ENCODE data around the gene MAMDC4.
"Not testable (repeated sequence)": the region's sequence is repeated elsewhere in the genome, so short reads cannot be mapped to it uniquely, and the experiment has no call there.

The MAMDC4 gene

DNA sequence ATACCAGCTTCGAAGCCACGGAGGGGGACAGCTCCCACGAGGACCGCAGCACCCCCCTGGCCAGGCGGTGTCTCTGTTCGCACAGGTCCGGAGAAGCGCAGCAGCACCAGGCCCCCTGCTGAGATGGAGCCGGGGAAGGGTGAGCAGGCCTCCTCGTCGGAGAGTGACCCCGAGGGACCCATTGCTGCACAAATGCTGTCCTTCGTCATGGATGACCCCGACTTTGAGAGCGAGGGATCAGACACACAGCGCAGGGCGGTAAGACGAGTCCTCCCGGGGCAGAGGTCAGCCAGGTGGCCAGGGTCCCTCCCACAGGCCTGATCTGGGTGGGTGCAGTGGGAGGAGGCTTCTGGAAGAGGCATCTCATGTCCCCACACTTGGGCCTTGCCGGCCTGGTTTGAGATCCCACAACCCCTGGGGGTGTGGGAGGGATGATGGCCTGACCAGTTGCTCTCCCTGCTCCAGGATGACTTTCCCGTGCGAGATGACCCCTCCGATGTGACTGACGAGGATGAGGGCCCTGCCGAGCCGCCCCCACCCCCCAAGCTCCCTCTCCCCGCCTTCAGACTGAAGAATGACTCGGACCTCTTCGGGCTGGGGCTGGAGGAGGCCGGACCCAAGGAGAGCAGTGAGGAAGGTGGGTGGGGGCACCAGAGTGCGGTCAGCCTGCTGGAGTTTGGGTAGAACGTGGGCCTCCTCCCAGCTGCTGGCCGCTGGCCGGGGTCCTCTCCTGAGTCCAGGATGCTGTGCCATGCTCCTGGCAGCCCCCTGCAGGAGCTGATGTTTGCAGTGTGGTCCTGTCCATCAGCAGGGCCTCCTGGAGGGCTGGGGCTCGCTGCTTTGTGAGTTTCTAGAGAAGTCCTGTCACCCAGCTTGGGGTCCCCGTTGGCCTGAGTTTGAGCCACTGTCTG lies 12.7 kb upstream of the MAMDC4 start:
- DNase-seq (ENCODE audit: low read depth): no peak

DNA sequence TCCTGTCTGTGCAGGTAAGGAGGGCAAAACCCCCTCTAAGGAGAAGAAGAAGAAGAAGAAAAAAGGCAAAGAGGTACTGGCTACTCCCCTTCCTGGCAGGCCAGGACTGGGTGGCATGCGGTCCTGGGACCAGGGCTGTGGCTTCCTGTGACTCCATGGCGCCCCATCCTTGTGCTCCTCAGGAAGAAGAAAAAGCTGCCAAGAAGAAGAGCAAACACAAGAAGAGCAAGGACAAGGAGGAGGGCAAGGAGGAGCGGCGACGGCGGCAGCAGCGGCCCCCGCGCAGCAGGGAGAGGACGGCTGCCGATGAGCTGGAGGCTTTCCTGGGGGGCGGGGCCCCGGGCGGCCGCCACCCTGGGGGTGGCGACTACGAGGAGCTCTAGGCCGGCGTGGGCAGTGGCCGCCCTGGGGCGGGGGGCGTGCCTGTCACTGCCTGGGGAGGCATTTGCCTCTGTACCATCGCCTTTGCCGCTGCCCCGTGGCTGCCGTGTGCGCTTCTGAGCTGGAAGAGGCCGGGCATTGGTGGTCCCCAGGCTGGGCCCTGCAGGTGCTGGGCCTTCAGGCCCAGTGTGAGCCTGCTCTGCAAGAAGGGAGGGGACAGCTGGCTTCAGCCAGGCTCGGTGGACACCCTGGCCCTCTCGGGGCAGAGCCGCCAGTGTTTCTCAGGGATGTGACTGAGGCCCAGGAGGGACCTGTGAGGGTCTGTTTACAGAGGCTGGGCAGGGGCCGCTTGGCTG lies 11.8 kb upstream of the MAMDC4 start:
- DNase-seq (ENCODE audit: low read depth): no peak

DNA sequence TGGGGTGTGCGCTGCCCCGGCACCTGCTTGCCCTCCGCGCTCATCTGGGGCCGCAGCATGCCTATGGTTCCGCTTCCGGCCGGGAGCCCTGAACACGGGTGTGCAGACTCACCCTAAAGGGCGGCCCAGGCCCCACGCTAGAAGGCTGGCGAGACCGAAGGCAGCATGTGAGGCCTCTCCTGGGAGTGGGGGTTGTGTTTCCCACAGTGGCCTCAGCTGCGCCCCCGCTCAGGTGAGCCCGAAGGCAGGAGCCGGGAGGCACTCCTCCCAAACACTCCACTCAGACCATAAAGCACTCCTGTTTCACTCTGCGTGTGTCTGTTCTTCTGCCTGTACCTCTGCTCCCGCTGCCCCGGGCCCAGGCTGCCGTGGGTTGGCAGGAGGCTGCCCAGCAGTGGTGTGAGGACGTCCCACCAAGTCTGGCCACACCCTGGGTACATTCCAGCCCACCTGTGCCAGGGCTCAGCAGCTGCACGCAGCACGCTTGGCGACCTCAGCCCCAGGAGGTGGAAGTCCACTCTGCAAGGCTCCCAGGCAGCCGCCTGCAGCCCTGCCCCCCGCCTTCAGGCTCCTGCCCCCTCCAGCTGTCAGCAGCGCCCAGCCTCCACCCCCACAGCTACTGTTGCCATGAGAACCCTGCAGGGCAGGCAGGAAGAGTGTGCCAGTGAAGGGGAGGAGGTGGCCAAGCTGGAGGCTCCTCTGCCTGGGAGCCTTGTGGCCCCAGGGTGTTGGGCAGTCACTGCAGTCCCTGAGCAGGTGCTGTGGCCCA lies 11.1 kb upstream of the MAMDC4 start:
- DNase-seq (ENCODE audit: low read depth): no peak

DNA sequence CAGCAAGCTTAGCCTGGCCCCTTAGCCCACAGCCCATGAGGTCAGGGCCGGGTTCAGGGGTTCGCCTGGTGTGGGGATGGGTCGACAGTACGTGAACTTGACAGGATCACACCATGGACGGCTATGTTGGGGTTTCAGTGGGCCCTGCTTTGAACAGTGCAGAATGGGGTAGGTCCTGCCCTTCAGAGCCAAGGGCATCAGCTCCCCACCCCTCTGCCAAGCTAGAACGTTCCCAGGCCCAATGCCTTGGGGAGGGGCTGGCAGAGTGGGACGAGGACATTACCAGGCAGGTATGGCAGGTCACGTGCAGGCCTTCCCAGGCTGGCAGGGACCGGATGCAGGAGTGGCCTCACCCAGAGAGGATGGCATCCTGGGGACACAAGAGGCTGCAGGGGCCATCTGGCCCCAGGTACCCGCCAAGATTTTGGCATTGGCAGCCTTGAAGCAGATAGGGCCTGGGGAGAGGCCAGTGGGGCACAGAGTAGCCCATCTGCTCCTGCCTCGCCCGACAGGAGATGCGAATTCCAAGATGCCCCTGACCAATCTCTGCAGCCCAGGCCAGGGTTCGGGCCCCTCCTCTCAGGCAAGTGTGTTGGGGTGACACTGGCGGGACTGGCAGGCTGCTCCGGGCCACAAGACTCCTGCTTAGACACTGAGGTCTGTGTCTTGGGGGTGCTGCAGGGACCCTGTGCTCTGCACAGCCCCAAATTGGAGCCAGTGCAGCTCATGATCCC lies 10.3 kb upstream of the MAMDC4 start:
- not testable (repeated sequence) for DNase-seq (ENCODE audit: low read depth)

DNA sequence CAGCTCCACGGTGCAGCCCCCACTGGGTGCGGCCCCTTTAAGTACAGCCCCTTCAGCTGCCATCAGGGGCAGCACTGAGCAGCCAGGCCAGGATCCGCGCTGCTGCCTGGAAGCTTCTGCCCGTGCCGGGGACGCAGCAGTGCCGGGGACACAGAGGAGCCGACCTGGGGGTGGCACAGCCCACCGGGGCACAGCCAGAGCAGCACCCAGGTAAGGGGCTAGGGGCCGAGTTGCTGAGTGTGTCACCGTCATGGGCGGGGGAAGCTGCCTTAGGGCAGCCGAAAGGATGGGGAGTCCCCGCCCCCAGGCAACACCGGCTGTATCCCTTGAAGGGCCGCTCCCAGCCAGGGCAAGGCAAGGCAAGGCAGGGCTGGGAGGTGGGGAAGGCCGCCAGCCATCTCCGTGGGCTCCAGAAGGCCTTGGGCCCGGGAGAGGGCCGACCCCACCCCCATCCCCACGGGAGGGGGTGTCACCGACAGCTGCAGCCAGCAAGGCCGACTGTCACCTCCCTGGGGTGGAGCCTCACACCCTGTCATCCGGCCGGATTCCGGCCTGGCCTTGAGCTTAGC lies 9.7 kb upstream of the MAMDC4 start, which contains the start of gene AJM1:
Gene AJM1, plus strand, starts transcription at position 99 of the 569 bp plus-strand sequence. CDS start 1,937 bp downstream, outside the sequence.
- DNase-seq (ENCODE audit: low read depth): peak; percentile 59

DNA sequence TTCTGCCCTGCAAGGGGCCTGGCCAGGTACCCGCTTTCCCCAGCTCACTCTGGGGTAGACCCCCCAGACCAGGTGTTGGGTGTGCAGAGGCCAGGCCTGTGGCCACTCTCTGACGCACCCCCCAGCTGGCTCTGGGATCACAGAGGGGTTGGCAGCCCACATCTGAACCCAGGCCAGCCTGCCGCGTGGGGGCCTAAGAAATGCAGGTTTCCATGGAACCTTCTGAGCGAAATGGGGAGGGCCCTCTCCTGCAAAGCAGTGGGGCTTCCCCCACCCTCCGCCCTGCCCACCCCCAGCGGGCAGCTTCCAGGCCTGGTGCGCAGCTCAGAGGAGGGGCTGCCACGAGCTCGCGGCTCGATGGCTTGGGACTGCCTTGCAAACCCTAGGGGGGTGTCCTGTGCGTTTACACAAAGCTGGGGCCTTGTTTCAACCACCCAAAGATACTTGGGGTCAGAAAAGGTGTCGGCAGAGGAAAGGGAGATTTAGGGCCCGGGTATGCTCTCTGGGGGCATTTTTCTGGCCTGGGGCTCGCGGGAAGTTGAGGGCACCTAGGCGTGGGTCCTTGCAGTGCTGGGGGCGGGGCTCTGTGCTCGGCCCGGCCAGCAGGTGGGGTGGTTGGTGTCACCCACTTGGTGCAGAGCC lies 8.9 kb upstream of the MAMDC4 start:
- DNase-seq (ENCODE audit: low read depth): not testable (repeated sequence)

DNA sequence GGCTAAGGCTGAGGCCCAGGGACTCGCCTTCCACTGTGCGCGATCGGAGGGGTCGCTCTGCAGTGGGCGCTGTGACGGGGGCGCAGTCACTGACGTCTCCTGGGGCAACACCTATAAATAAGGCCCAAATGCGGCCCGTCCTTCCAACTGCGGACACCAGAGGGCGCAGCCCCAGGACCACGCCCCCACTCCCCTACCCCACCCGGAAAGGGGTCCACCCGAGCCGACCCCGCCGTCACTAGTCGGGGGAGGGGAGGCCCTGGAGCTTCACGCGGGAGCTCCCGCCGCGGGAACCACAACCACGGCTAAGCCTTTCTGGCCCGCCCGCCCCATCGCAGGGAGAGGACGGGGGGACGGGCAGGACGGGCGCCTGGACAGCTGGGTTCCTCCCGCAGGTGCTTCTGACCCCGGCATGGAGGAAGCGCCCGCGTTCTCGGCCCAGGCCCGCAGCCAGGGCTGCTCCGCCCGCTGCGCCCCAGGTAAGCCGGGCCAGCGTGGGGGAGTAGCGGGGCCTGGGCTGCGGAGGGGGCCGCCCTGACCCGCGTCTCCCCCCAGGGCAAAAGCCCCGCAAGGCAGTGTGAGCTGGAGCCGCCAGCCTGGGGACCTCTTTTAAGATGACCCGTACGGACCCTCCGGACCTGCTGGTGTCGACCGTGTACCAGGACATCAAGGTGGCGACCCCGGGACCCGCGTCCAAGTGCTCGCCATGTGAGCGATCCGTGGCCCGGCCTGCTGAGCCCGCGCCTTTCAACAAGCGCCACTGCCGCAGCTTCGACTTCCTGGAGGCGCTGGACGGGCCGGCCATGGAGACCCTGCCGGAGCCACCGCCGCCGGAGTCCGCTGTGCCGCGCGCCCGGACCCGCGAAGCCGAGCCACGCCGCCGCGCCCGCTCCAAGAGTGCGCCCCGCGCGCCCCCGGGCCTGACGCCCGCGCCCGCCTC lies 8.1 kb upstream of the MAMDC4 start:
- DNase-seq (ENCODE audit: low read depth): peak; percentile 43

DNA sequence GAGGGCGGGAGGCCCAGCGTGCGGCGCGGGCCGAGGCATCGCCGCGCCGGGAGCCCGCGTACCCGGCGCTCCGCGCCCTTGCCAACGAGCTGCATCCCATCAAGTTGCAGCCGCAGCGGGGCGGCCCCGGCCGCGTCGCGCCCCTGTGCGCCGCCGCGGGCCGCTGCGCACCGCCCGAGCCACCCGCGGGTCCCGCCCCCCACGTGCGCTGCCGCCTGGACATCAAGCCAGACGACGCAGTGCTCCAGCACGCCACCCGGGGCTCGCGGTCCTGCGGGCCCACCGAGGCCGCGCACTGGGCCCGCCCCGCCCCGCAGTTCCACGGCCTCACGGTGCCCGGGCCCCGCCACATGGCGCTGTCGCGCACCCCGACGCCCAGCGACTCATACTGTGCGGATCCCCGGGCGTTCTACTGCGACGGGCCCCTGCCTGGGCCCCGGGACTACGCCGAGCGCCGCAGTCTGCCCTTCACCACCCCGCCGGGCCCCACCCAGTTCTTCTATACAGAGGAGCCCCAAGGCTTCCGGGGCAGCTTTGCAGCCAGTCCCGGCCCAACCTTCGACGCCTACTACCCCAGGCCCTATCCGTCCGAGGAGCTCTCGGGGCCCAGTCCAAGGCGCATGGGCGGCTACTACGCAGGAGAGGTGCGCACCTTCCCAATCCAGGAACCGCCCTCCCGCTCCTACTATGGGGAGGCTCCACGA lies 7.2 kb upstream of the MAMDC4 start:
- no peak for DNase-seq (ENCODE audit: low read depth)

DNA sequence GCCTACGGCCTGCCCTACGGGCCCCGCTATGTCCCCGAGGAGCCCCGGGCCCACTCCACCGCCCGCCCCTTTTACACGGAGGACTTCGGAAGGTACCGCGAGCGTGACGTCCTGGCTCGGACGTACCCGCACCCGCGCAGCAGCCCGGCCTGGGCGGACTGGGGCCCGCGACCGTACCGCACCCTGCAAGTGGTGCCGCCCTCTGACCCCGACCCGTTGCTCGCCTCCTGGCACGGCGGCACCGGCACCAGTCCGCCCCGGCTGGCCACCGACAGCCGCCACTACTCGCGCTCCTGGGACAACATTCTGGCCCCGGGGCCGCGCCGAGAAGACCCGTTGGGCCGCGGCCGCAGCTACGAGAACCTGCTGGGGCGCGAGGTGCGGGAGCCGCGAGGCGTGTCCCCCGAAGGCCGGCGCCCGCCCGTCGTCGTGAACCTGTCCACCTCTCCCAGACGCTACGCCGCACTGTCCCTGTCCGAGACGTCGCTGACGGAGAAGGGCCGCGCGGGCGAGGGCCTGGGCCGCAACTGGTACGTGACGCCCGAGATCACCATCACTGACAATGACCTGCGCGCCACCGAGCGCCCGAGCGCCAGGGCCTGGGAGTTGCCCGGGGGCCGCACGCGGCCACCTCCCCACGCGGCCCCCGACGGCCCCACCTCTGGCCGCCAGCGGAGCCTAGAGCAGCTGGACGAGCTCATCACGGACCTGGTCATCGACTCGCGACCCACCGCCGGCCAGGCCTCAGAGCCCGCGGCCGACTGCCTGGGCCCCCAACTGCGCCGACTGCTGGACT lies 6.5 kb upstream of the MAMDC4 start:
- DNase-seq (ENCODE audit: low read depth): no peak

DNA sequence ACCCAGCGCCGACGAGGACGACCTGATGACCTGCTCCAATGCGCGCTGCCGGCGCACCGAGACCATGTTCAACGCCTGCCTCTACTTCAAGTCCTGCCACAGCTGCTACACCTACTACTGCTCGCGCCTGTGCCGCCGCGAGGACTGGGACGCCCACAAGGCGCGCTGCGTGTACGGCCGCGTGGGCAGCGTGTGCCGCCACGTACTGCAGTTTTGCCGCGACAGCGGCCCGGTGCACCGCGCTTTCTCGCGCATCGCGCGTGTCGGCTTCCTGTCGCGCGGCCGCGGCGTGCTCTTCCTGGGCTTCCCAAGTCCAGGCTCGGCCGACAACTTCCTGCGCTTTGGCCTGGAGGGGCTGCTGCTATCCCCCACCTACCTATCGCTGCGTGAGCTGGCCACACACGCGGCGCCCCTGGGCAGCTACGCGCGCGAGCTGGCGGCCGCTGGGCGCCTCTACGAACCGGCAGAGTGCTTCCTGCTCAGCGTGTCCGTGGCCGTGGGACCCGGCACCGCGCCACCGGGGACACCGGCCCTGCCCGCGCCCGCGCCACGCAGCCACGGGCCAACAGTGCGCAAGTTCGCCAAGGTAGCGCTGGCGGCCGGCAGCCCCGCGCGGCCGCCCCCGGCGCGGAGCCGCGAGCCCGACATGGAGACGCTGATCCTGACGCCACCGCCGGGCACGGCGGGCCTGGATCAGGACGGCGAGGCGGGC lies 5.6 kb upstream of the MAMDC4 start:
- DNase-seq (ENCODE audit: low read depth): no peak

DNA sequence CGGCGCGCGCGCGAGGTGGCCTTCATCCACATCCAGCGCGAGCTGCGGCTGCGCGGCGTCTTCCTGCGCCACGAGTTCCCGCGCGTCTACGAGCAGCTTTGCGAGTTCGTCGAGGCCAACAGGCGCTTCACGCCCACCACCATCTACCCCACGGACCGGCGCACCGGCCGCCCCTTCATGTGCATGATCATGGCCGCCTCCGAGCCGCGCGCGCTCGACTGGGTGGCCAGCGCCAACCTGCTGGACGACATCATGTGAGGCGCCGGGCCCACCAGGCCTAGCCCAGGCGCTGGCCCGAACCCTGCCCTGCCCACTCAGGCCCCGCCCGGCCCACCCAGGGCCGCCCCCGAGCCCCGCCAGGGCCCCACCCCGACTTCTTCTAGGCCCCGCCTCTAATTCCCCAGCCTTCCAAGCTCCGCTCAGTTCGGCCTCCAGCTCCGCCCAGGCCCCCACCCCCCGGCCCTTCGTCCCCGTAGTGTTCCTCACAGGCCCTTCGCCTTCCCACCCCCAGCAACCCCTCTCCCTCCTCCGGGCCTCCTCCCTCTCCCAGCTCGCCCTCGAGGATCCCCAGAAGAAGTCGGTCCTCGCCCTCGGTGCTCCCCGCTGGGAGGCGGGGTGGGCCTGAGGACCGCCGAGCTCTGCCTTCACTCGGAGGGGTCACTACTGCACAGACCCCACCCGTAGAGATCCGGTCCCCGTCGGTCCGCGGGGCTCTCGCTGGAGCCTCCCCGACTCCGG lies 4.9 kb upstream of the MAMDC4 start:
- no peak for DNase-seq (ENCODE audit: low read depth)

DNA sequence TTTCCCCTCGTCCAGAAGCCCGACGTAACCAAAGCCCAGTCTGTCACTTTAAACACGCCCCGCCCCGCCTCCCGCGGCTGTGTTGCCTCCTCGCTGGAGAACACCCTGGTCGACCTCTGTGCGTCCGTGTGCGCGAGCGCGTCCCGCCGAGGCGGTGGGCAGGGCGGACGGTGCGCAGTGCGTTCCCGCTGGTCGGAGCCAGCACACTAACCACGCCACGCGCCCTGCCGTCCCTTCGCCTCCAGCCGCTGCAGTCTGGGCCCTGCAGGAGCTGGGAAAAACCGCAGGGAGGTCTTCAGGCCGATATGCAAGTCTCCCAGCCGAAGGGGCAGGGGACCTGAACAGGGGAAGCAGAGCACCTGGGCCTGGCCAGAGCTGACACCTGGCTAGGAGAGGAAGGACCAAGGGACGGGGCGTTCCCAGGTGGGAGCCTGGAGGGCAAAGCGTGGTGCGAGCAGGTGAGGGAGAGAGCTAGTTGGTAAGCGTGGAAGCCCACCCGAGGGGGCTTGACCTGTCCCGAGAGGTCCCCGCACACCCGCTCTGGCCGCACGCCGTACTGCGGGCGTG lies 4.2 kb upstream of the MAMDC4 start:
- DNase-seq (ENCODE audit: low read depth): peak; percentile 59

DNA sequence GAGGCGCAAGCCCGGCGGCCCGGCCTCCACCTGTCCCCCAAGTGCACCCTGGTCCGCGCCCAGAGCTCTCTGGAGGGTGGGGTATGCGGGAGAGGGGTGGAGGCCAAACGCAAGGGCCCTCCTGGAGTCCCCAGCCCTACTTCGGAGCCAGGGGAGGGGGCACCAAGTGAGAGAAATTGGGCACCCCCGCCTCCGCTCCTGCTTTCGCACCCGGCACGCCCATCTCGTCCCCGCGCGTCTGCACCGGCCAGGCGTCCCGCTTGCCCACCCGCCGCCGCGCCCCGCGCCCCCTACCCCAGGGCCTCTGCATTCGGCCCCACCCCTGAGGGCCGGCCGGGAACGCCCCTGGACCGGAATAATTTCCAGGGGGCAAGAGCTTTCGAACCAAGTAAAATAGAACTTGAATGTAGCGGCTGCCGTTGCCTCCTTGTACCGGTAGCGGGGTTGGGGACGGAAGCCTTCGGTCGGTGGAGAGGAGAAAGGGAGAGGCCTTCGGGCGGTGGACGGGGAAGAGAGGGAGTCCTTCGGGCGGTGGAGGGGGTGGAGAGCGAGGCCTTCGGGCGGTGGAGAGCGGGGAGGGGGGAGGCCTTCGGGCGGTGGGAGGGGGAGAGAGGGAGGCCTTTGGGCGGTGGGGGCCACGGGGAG lies 3.6 kb upstream of the MAMDC4 start:
- no peak for DNase-seq (ENCODE audit: low read depth)

DNA sequence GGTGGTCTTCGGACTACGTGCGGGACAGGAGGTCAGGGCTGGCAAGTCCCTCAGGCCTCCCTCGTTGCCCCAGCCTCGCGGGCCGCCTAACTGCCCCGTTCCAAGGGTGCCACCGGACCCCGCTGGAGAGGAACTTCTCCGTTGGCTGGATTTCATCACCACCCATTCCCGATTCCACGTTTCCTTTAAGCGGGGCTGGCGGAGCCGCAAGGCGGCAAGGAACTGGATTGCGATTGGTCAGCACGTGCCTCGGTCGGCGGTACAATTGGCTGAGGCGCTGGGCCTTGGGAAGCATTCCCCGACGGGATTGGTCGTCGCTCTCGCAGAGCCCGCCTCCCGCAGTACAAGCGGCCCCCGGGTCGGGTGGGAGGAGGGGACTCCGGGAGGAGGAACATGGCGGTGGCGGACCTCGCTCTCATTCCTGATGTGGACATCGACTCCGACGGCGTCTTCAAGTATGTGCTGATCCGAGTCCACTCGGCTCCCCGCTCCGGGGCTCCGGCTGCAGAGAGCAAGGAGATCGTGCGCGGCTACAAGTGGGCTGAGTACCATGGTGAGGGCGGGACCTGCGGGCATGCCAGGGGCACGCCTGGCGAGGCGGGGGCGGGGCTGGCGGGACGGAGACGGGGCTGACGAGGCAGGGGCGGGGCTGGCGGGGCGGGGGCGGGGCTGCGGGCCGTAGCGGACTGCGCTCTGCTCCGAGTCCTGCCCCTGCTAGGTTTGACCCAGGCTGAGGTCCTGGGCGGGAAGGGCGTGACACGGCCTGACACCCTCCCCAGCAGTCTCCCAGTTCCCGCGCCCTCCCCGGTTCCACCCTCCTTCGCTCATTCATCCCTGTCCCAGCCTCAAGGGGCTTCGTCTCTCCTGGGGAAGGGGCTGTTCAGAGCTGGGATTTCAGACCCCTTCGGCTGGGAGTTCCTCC lies 2.8 kb upstream of the MAMDC4 start, which contains the start of gene PHPT1:
Gene PHPT1, plus strand, starts transcription at position 372 of the 922 bp plus-strand sequence. Its CDS starts 22 bp downstream, at position 394.
- peak; percentile 95 for DNase-seq (ENCODE audit: low read depth)

Measured in activated gamma-delta T cell treated with anti-CD3 and anti-CD28 coated beads, Interleukin-2, amount 50 U/mL, for 16 hours (primary cell).